HCT116 (cell line): ENCODE data around the gene EXD3. TPM values are rescaled to one million over a fixed set of nuclear protein-coding genes. Genes with fewer than 3 reads are reported as not detected.

ENCODE experiments used
- ATAC-seq: fragments of 200-7000 bp; cut with Tn5 transposase; 2 replicates; pipeline ENCODE4 v1.9.1; 2020; ENCODE audit warnings: mild to moderate bottlenecking, moderate library complexity
- BruUV-seq: library from RNA; stranded (reverse); fragments of 400-500 nt; replicated peaks from 2 replicates; lab custom pipeline; 2021; lab: Mats Ljungman, UMichigan
- CTCF ChIA-PET: fragments of 300-600 bp; sonication (Branson Sonifier 250); formaldehyde crosslinking; loops from one replicate; lab custom pipeline; 2021; ENCODE audit warnings: antibody characterized with exemption; lab: Charles Lee
- POLR2A ChIA-PET: fragments of 300-600, 350-600 bp; sonication (Branson Sonifier 250); formaldehyde crosslinking; loops from one replicate; lab custom pipeline; 2021; ENCODE audit warnings: antibody characterized with exemption; lab: Charles Lee
- RAD21 ChIA-PET, 2 experiments: fragments of 300-600 bp; sonication (Branson Sonifier 250); formaldehyde crosslinking; loops; one replicate each; lab custom pipeline; 2023; ENCODE audit warnings: low total read pairs in 2 of 2; ENCODE audit not compliant: uncharacterized antibody in 2 of 2, unreplicated experiment in 2 of 2, low non-redundant PET in 1 of 2; lab: Charles Lee
- DNase-seq: peaks from one replicate; pipeline ENCODE4 v3.0.0-alpha.2; 2010; ENCODE audit warnings: low read depth, low spot score
- H2AFZ ChIP-seq: fragments of 200-600 bp; shearing (Covaris generic), sonication (generic); 2 replicates; pipeline ENCODE4 v1.6.1; 2017; ENCODE audit warnings: low read depth, mixed run types, mixed read lengths, antibody characterized with exemption, low read length; ENCODE audit not compliant: poor library complexity, severe bottlenecking
- H3K27ac ChIP-seq: 2 replicates; pipeline ENCODE4 v1.5.1; 2012; ENCODE audit warnings: low read depth, low read length
- H3K27me3 ChIP-seq: fragments of 200-600 bp; sonication (generic); 2 replicates; pipeline ENCODE4 v1.6.1; 2016; ENCODE audit warnings: mixed run types, low read length, mixed read lengths; ENCODE audit not compliant: insufficient read depth
- H3K36me3 ChIP-seq, 2 experiments: fragments of 200-500 bp in 1 of 2; fragments of 200-600 bp in 1 of 2; sonication (Bioruptor generic) in 1 of 2; sonication (generic) in 1 of 2; 2 replicates each; pipeline versions ENCODE4 v1.5.1 to v1.6.1; 2014 to 2016; ENCODE audit warnings: low read length in 2 of 2, inconsistent platforms in 1 of 2, mixed read lengths in 1 of 2, mixed run types in 1 of 2; ENCODE audit not compliant: insufficient read depth in 2 of 2, control insufficient read depth in 1 of 2
- H3K4me1 ChIP-seq, 2 experiments: fragments of 200-600 bp in 1 of 2; sonication (generic) in 1 of 2; 2 replicates each; pipeline versions ENCODE4 v1.5.1 to v1.6.1; 2012 to 2017; ENCODE audit warnings: low read length in 2 of 2, inconsistent platforms in 1 of 2, mild to moderate bottlenecking in 1 of 2, mixed read lengths in 1 of 2, mixed run types in 1 of 2, moderate library complexity in 1 of 2; ENCODE audit not compliant: insufficient read depth in 2 of 2, control insufficient read depth in 1 of 2
- H3K4me2 ChIP-seq: fragments of 200-600 bp; sonication (generic); 2 replicates; pipeline ENCODE4 v1.6.1; 2017; ENCODE audit warnings: mixed run types, low read length, mixed read lengths
- H3K4me3 ChIP-seq, 2 experiments: fragments of 200-600 bp in 1 of 2; sonication (generic) in 1 of 2; replicated peaks in 1 of 2; 2 replicates each; pipeline ENCODE4 v1.5.1; 2011 to 2016; ENCODE audit warnings: low read length in 2 of 2, control low read depth in 1 of 2, low read depth in 1 of 2, mild to moderate bottlenecking in 1 of 2, mixed read lengths in 1 of 2, mixed run types in 1 of 2
- H3K79me2 ChIP-seq: fragments of 200-600 bp; sonication (generic); 2 replicates; pipeline ENCODE4 v1.6.1; 2017; ENCODE audit warnings: mild to moderate bottlenecking, mixed run types, low read length, moderate library complexity, mixed read lengths; ENCODE audit not compliant: insufficient read depth
- H3K9ac ChIP-seq: fragments of 200-600 bp; sonication (generic); 2 replicates; pipeline ENCODE4 v1.6.1; 2016; ENCODE audit warnings: low read length, mixed read lengths
- H3K9me2 ChIP-seq: fragments of 200-600 bp; sonication (generic), shearing (Covaris generic); 2 replicates; pipeline ENCODE4 v1.6.1; 2017; ENCODE audit warnings: mixed run types, mild to moderate bottlenecking, moderate library complexity; ENCODE audit not compliant: insufficient read depth
- H3K9me3 ChIP-seq, 2 experiments: fragments of 200-500 bp in 1 of 2; fragments of 200-600 bp in 1 of 2; sonication (Bioruptor generic) in 1 of 2; sonication (generic) in 1 of 2; 2 replicates each; pipeline ENCODE4 v1.6.1; 2014 to 2017; ENCODE audit warnings: low read length in 2 of 2, mixed read lengths in 2 of 2, inconsistent platforms in 1 of 2, low read depth in 1 of 2, mild to moderate bottlenecking in 1 of 2, mixed run types in 1 of 2, moderate library complexity in 1 of 2; ENCODE audit not compliant: control insufficient read depth in 1 of 2, insufficient read depth in 1 of 2
- H4K20me1 ChIP-seq: fragments of 200-600 bp; sonication (generic), shearing (Covaris generic); 2 replicates; pipeline ENCODE4 v1.6.1; 2017; ENCODE audit warnings: mixed run types, mild to moderate bottlenecking, moderate library complexity; ENCODE audit not compliant: insufficient read depth
- CBX3 ChIP-seq: IDR thresholded peaks from 2 replicates; pipeline ENCODE4 v1.6.1; 2012; ENCODE audit warnings: low read depth
- CEBPB ChIP-seq: IDR thresholded peaks from 2 replicates; pipeline ENCODE4 v1.6.1; 2012; ENCODE audit warnings: low read depth
- EGR1 ChIP-seq: IDR thresholded peaks from 2 replicates; pipeline ENCODE4 v1.6.1; 2012; ENCODE audit warnings: low read depth
- FOSL1 ChIP-seq: IDR thresholded peaks from 2 replicates; pipeline ENCODE4 v1.6.1; 2012; ENCODE audit warnings: low read depth
- JUND ChIP-seq: IDR thresholded peaks from 2 replicates; pipeline ENCODE4 v1.6.1; 2012
- POLR2AphosphoS5 ChIP-seq: IDR thresholded peaks from 2 replicates; pipeline ENCODE4 v1.6.1; 2011; ENCODE audit warnings: mild to moderate bottlenecking, low read depth, low read length, moderate library complexity
- RAD21 ChIP-seq: IDR thresholded peaks from 2 replicates; pipeline ENCODE4 v1.6.1; 2012; ENCODE audit warnings: low read depth, mild to moderate bottlenecking
- SP1 ChIP-seq: IDR thresholded peaks from 2 replicates; pipeline ENCODE4 v1.6.1; 2012; ENCODE audit warnings: low read depth
- SRF ChIP-seq: IDR thresholded peaks from 2 replicates; pipeline ENCODE4 v1.6.1; 2012; ENCODE audit warnings: low read depth
- TCF7L2 ChIP-seq: IDR thresholded peaks from 2 replicates; pipeline ENCODE4 v1.7.0; 2011; ENCODE audit warnings: borderline replicate concordance, inconsistent platforms; ENCODE audit not compliant: insufficient read depth, insufficient read length; ENCODE audit errors: extremely low read depth
- ZBTB33 ChIP-seq: IDR thresholded peaks from 2 replicates; pipeline ENCODE4 v1.6.1; 2011; ENCODE audit warnings: mild to moderate bottlenecking, low read length, moderate library complexity; ENCODE audit not compliant: insufficient replicate concordance; ENCODE audit errors: extremely low read depth
- ZNF274 ChIP-seq: fragments of 200-500 bp; sonication (Bioruptor generic); IDR thresholded peaks from 2 replicates; pipeline ENCODE4 v1.6.1; 2014; ENCODE audit warnings: mild to moderate bottlenecking, low read depth, low read length, inconsistent platforms
- intact Hi-C: fragments of 100-400 bp; cut with micrococcal nuclease; formaldehyde crosslinking; loops from 2 replicates; pipeline ENCODE4 v1.10.0; 2022
- total RNA-seq: library from RNA; stranded (reverse); gene quantifications from one replicate; pipeline ENCODE4 v1.2.1, GENCODE V29; 2021; ENCODE audit not compliant: unreplicated experiment
- TF ChIP-seq, protein P1 (sequence below): IDR thresholded peaks from 2 replicates; pipeline ENCODE4 v1.6.1; 2012; ENCODE audit warnings: low read depth

EXD3 gene
- total RNA-seq, 1 experiment from 2014 or later: 25.4 TPM

DNA sequence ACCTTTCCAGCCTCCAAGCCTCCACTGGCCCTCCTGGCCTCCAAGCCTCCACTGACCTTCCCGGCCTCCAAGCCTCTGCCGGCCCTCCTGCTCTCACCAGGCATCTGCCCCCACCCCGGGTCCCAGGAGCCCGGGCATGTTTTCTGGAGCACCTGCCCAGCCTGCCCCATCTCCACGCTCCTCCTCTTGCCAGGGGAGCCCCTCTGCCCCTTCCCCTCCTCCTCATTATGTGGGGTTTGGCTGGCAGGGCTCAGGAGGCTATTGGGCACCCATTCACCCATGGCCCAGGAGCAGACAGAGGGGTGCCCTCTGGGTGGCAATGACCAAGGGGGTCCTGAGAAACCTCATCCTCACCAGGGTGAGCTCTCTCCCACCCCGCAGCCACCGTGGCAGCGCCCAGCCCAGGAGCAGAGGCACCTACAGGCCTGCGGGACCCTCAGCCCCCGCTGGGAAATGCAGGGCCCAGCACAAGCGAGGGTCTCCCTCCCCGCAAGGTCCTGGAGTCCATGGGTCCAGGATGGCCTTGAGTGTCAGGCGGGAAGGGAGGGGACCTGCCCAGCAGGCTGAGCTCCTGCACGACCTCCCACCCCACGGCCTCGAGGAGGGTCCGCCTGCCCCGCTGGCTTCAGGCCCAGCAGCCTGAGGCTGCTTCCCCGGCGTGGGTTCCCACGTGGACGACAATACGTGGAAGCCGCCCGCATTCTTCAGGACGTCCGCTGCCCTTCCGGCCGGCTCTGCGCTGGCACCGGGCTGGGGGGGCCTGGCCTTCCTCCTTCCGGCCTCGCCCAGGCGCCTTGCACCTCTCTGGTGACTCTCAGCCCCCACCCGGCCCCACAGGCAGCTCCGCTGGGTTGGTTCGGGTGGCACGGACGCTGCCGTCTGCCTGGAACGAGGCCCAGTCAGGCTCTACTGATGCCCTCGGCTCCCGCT lies 69.5 kb downstream of the EXD3 start:
- no peak for ATAC-seq
- BruUV-seq: no TSS peak

More for the DNA sequence above, 69.5 kb downstream of the EXD3 start:
- Histone ChIP-seq H3K4me1 (no peaks in the 10 kb centered on the region), H3K9me2 (no peaks in the 10 kb centered on the region), H2AFZ (no peak overlapping the region), H3K27me3 (no peaks in the 10 kb centered on the region), H3K36me3 (no peaks in the 10 kb centered on the region), H3K9me3 (peaks cover 8 to 10% of the 10 kb centered on the region in 2 experiments; a peak in 3 of 4 replicates), H3K9ac (no peak overlapping the region), H4K20me1 (no peaks in the 10 kb centered on the region), H3K27ac (no peak overlapping the region), H3K4me3 (no peak overlapping the region), H3K4me2 (no peak overlapping the region), H3K79me2 (no peaks in the 10 kb centered on the region)
- no peak for DNase-seq
- intact Hi-C loops: no loop called here
- ChIA-PET CTCF (no interaction called here), RAD21 (no interaction called here), POLR2A (no interaction called here)
- TF ChIP-seq POLR2AphosphoS5 (no peak), CBX3 (no peak), FOSL1 (no peak), SRF (no peak), ZBTB33 (no peak), EGR1 (no peak), RAD21 (no peak), ZNF274 (no peak), SP1 (no peak), JUND (no peak), TCF7L2 (no peak), CEBPB (no peak)
- TF ChIP-seq, protein P1, sequence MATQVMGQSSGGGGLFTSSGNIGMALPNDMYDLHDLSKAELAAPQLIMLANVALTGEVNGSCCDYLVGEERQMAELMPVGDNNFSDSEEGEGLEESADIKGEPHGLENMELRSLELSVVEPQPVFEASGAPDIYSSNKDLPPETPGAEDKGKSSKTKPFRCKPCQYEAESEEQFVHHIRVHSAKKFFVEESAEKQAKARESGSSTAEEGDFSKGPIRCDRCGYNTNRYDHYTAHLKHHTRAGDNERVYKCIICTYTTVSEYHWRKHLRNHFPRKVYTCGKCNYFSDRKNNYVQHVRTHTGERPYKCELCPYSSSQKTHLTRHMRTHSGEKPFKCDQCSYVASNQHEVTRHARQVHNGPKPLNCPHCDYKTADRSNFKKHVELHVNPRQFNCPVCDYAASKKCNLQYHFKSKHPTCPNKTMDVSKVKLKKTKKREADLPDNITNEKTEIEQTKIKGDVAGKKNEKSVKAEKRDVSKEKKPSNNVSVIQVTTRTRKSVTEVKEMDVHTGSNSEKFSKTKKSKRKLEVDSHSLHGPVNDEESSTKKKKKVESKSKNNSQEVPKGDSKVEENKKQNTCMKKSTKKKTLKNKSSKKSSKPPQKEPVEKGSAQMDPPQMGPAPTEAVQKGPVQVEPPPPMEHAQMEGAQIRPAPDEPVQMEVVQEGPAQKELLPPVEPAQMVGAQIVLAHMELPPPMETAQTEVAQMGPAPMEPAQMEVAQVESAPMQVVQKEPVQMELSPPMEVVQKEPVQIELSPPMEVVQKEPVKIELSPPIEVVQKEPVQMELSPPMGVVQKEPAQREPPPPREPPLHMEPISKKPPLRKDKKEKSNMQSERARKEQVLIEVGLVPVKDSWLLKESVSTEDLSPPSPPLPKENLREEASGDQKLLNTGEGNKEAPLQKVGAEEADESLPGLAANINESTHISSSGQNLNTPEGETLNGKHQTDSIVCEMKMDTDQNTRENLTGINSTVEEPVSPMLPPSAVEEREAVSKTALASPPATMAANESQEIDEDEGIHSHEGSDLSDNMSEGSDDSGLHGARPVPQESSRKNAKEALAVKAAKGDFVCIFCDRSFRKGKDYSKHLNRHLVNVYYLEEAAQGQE: no peak
